ENCODE measurements around the gene NHEJ1.

Gene NHEJ1

DNA sequence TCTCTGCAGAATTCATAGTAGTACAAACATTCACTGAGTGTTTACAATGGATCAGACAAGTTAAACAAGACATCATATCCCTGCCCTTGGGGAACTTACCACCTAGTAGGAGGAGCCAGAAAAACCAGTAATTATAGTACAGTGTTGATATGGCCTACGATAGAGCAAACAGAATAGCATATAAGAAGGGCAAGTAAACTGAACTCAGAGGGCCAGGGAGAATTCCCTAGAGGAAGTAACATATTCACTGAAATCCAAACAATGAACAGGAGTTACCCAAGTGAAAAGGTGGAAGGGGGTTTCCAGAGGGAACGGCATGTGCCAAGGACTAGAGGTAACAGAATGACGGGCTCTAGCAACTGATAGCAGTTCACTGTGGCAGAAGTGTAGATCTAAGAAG, 34.1 kb downstream of the NHEJ1 start:
- FAIRE-seq: no peak
- TF ChIP-seq POLR2AphosphoS5 (IDR thresholded peaks at IDR 0.05; ENCODE audit: low read depth, low read length): no peak
- no peak for TF ChIP-seq POU2F2 (IDR thresholded peaks at IDR 0.05; ENCODE audit: low read depth, low read length)
- TF ChIP-seq SPI1 (IDR thresholded peaks at IDR 0.05; ENCODE audit: low read depth, low read length): no peak
- TF ChIP-seq TAF1 (IDR thresholded peaks at IDR 0.05; ENCODE audit: low read depth, low read length): no peak
- TF ChIP-seq PAX5 (IDR thresholded peaks at IDR 0.05; ENCODE audit: insufficient read depth, low read length, severe bottlenecking): no peak
- no peak for TF ChIP-seq POLR2A (IDR thresholded peaks at IDR 0.05; ENCODE audit: low read depth, low read length)
- DNase-seq (ENCODE audit: insufficient read length, low spot score): no peak

DNA sequence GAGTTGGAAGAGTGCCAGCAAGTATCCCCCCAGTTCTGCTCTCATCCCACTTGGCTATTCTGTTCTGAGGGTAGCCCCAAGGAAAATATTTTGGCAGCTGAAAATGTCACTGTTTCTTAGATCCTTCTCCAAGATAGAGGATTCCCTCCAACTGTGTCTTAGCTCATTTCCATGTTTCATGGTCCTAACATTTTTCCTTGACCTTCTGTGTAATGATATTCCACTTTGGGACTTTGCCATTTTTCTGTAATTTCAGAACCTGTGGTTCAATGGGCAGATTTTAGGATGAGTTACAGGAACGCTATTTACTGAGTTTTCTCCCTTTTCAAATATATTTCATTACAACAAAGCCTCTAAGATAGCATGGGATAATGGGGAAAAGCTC, 34.7 kb downstream of the NHEJ1 start:
- DNase-seq (ENCODE audit: insufficient read length, low spot score) (no peak), FAIRE-seq (no peak)
- no peak for TF ChIP-seq POLR2A (IDR thresholded peaks at IDR 0.05; ENCODE audit: low read depth, low read length)

DNA sequence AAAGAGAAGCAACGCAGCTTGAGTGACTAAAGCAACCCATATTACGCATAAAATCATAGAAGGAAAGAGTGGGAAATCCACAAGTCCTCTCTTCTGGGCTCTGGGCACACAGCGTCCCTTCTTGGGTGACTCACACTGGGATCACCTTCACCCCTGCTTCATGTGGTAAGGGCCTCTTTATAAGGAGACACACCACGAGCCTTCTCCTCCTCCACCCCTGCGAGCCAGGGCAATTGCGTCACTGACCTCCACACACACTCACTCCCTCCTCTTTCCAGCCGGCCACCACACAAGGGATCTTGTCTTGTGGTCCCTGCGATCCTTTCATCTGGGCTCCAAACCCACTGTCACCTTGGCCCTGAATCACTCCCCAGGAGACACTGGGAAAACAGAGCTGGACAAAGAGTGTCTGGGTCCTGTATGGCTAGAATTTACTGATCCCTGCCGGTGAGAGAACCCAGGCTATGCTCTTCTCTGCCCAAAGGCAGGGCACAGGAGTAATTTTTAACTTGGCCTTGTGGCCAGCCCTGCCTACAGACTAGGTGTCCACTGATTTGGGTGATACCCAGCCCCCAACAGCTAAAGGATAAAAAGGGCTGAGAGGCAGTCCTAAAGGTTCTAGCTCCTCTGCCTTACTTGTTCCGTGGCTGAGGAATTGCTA, 35.3 kb downstream of the NHEJ1 start:
- TF ChIP-seq SPI1 (IDR thresholded peaks at IDR 0.05; ENCODE audit: low read depth, low read length) (no peak), POLR2A (IDR thresholded peaks at IDR 0.05; ENCODE audit: low read depth, low read length) (no peak), POLR2AphosphoS5 (IDR thresholded peaks at IDR 0.05; ENCODE audit: low read depth, low read length) (no peak), POU2F2 (IDR thresholded peaks at IDR 0.05; ENCODE audit: low read depth, low read length) (no peak), PAX5 (IDR thresholded peaks at IDR 0.05; ENCODE audit: insufficient read depth, low read length, severe bottlenecking) (no peak), TAF1 (IDR thresholded peaks at IDR 0.05; ENCODE audit: low read depth, low read length) (no peak)
- FAIRE-seq: no peak
- no peak for DNase-seq (ENCODE audit: insufficient read length, low spot score)

DNA sequence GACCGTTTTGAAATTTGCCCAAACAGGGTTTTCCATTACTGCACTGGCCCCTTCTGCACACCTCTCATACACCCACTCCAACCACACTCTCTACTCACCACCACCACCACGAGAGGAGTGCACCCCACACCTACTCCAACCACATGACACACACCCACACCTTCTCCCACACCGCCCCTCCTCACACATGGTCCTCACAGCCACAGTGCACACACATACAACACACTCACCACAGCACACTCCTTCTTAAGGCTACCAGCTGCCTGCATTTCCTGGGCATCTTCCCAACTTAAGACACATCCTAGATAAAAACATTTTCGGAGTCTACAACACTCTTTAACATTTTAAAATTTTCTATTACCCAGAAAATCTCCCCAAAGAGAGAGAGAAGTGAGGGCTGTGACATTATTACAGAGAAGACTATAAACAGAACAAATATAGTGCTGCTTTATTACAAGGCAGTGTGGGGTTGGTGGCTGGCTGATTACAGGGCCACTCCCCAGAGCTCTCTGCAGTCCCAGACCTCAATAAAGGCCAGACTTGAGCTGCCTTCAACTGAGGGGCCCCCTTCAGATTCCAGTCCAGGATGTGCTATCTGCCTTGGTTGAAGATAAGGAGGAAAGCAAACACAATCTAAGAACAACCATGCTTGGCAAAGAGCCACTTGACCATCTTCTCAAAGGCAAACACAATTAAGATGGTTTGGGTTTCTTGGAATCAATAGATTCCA, 36.1 kb downstream of the NHEJ1 start:
- TF ChIP-seq TAF1 (IDR thresholded peaks at IDR 0.05; ENCODE audit: low read depth, low read length) (no peak), POU2F2 (IDR thresholded peaks at IDR 0.05; ENCODE audit: low read depth, low read length) (no peak), PAX5 (IDR thresholded peaks at IDR 0.05; ENCODE audit: insufficient read depth, low read length, severe bottlenecking) (no peak), POLR2A (IDR thresholded peaks at IDR 0.05; ENCODE audit: low read depth, low read length) (no peak), POLR2AphosphoS5 (IDR thresholded peaks at IDR 0.05; ENCODE audit: low read depth, low read length) (no peak), SPI1 (IDR thresholded peaks at IDR 0.05; ENCODE audit: low read depth, low read length) (no peak)
- DNase-seq (ENCODE audit: insufficient read length, low spot score) (no peak), FAIRE-seq (peak; percentile 38)

DNA sequence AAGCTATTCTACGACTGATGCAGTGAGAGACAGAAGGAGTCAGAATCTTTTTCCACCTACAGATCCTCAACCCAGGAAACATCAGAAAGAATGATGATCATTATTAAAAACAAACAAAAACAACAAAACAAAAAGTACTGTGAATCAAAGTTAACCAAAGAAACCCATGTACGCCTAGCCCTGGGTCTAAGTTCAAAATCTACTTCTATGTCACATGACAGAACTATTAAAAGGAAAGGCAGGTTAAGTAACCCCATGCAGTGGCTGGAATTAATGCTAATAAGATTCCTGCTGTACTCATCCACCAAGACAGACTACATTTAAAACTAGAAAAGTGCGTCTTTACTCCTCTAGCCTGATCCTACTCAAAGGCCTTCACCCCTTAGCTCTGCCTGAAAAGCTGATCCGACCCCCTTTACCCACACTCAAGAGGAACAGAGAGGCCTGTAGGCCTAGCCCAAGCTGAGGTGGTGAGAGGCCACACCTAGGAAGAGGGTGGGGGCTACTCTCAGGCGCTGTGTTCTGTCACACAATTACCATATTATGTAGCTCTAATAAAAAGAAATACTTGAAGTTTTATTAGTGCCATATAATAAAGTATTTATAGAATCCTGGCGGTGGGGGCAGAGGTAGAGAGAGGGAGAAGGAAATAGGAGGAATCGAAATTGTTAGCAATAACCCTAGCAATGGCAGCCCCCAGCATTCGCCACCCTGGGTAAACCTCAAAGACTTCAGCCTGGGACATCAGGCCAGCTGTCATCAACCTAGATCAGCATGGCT, 37.1 kb downstream of the NHEJ1 start:
- FAIRE-seq: no peak
- DNase-seq (ENCODE audit: insufficient read length, low spot score): no peak
- TF ChIP-seq TAF1 (IDR thresholded peaks at IDR 0.05; ENCODE audit: low read depth, low read length): no peak
- TF ChIP-seq POU2F2 (IDR thresholded peaks at IDR 0.05; ENCODE audit: low read depth, low read length): no peak
- TF ChIP-seq SPI1 (IDR thresholded peaks at IDR 0.05; ENCODE audit: low read depth, low read length): no peak
- TF ChIP-seq PAX5 (IDR thresholded peaks at IDR 0.05; ENCODE audit: insufficient read depth, low read length, severe bottlenecking): no peak
- TF ChIP-seq POLR2A (IDR thresholded peaks at IDR 0.05; ENCODE audit: low read depth, low read length): no peak
- no peak for TF ChIP-seq POLR2AphosphoS5 (IDR thresholded peaks at IDR 0.05; ENCODE audit: low read depth, low read length)

DNA sequence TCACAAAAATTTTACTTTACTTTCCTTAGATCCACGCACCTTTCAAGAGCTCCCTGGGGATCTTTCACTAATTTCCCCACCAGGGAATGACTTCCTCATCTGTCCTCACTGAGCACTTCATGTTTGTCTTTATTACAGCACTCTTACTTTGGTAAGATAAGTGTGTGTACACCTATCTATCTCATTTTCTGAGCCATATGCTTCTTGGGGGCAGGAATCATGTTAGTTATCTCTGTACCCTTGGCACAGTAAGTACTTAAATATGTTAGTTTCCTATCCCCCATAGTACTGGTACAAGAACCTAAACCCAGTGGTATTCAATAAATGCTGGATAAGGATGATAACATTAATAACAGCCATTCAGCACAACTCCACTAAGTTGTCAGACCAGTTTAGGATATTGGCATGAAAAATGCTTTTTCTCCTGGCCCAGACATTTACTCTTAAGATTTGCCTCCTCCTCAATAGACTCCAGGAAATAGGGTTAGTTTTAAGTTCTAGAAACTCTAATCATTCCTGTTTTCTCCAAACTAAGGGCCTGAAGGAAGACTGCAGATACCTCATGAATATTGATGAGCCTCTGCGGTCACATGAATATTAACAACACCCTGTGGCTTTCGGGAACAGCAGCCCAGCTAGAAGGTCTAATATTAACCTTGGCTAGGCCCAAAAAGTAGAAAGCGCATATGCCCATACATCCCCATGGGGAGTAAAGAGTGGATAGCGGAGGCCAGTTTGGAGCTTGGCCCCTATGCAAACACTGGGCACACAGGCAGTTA, 38.2 kb downstream of the NHEJ1 start:
- DNase-seq (ENCODE audit: insufficient read length, low spot score) (no peak), FAIRE-seq (no peak)
- TF ChIP-seq POLR2A (IDR thresholded peaks at IDR 0.05; ENCODE audit: low read depth, low read length) (no peak), POLR2AphosphoS5 (IDR thresholded peaks at IDR 0.05; ENCODE audit: low read depth, low read length) (no peak), SPI1 (IDR thresholded peaks at IDR 0.05; ENCODE audit: low read depth, low read length) (no peak), PAX5 (IDR thresholded peaks at IDR 0.05; ENCODE audit: insufficient read depth, low read length, severe bottlenecking) (no peak), TAF1 (IDR thresholded peaks at IDR 0.05; ENCODE audit: low read depth, low read length) (no peak), POU2F2 (IDR thresholded peaks at IDR 0.05; ENCODE audit: low read depth, low read length) (no peak)

DNA sequence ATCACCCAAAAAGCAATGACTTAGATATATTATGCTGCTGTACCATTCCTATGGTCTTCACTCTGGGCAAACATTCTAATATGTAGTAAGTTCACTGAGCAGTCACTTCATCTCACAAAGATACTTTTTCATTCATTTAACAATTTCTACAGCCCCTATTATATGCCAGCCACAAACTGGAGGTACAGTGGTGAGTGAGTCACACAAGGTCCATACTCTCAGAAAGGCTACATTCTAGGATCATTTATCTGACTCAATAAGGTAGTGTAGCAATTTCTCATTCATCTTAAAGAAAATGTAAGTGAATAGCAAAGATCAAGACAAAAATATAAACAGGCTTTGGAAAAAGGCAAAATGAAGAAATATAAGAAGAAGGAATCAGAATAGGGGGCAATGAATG, 40.5 kb downstream of the NHEJ1 start:
- FAIRE-seq (no peak), DNase-seq (ENCODE audit: insufficient read length, low spot score) (no peak)
- no peak for TF ChIP-seq POLR2A (IDR thresholded peaks at IDR 0.05; ENCODE audit: low read depth, low read length)

DNA sequence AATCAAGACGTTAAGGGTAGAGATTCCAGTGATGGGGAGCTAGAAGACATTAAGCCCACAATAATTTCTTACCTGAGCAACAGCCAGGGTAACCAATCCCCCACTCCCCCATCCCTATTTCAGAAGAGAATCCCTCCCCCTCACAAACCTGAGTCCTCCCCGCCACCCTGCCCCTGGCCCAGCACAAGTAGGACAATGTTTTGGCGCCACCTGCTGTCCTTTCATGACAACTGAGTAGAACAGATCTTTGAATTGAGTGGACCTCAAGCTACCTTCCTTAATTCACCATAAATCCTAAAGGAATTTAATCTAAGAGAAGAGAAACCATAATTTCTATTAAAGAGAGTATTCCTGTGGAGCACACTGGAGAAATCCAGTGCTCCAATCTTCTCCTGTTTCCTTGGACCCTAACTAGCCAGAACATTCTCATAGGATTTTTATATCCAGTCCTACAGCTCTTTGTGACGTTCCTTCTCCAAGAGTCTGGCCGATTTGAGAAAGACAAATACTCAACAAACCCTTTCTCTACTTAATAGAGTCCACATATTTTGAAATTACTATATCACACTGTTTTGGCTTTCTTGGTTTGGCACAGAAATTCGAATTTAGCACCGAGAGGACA, 41.1 kb downstream of the NHEJ1 start:
- DNase-seq (ENCODE audit: insufficient read length, low spot score): no peak
- no peak for TF ChIP-seq POLR2AphosphoS5 (IDR thresholded peaks at IDR 0.05; ENCODE audit: low read depth, low read length)
- TF ChIP-seq PAX5 (IDR thresholded peaks at IDR 0.05; ENCODE audit: insufficient read depth, low read length, severe bottlenecking): no peak
- no peak for TF ChIP-seq TAF1 (IDR thresholded peaks at IDR 0.05; ENCODE audit: low read depth, low read length)
- TF ChIP-seq SPI1 (IDR thresholded peaks at IDR 0.05; ENCODE audit: low read depth, low read length): no peak
- TF ChIP-seq POLR2A (IDR thresholded peaks at IDR 0.05; ENCODE audit: low read depth, low read length): no peak
- peak; percentile 74 for FAIRE-seq

DNA sequence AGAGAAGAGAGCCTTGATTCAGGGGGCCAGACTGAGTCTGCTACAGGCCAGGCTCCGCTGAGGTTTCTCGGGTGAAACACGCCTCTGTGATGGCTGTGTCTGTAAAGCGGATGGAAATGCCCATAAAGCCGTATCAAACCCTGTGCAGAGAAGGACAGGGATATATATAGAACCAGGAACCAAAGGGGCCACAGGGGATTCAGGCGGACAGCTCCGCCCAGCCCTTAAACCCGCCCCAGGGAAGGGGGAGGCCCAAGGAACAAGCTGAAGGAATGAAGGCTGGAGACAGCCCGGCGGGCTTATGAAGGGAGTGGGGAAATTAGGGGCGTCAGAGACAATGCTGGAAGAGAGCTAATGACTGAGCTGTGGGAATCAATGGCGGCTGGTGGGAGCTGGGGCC, 42.1 kb downstream of the NHEJ1 start:
- FAIRE-seq: no peak
- no peak for DNase-seq (ENCODE audit: insufficient read length, low spot score)
- no peak for TF ChIP-seq POLR2AphosphoS5 (IDR thresholded peaks at IDR 0.05; ENCODE audit: low read depth, low read length)
- TF ChIP-seq POLR2A (IDR thresholded peaks at IDR 0.05; ENCODE audit: low read depth, low read length): no peak
- no peak for TF ChIP-seq PAX5 (IDR thresholded peaks at IDR 0.05; ENCODE audit: insufficient read depth, low read length, severe bottlenecking)
- TF ChIP-seq SPI1 (IDR thresholded peaks at IDR 0.05; ENCODE audit: low read depth, low read length): no peak
- TF ChIP-seq POU2F2 (IDR thresholded peaks at IDR 0.05; ENCODE audit: low read depth, low read length): no peak
- TF ChIP-seq TAF1 (IDR thresholded peaks at IDR 0.05; ENCODE audit: low read depth, low read length): no peak

Measured in GM12891 (cell line).